ENCODE results near the gene ITGAD.
"Not testable (repeated sequence)": the region's sequence is repeated elsewhere in the genome, so short reads cannot be mapped to it uniquely, and the experiment has no call there.

ITGAD gene

DNA sequence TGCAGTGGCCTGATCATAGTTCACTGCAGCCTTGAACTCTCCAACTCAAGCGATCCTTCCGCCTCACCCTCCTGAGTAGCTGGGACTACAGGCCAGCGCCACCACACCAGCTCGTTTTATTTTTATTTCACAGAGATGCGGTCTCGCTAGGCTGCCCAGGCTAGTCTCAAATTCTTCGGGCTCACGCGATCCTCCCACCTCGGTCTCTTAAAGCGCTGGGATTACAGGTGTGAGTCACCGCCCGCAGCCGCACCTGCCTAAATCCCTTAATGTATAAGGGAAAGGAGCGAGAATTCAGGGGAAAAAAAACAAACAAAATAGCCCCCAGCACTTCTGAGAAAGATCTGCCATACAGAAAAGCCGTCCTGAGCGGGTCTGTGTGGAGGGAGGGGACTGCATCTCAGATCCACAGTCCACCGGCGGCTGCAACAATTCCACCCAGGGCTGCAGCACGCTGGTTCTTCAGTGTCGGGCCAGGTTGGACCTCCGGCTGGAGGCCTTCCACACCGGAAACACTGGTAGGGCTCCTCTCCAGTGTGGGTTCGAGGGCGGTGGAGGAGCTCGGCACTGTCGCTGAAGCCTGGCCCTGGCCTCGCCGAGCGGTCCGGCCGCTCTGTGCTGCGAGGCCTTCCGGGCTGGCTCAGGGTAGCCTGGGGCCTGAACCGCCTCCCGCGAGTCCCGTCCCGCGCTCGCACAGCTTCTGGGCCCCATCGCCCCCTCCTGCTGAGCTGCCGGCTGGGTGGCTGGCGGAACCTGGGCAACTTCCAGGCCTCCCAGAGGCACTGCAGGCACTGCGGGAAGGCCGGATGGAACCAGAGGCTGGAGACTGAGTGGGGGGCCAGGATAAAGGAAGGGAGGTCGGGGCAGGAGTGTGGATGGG, 42.4 kb downstream of the ITGAD start:
- no peak for DNase-seq

DNA sequence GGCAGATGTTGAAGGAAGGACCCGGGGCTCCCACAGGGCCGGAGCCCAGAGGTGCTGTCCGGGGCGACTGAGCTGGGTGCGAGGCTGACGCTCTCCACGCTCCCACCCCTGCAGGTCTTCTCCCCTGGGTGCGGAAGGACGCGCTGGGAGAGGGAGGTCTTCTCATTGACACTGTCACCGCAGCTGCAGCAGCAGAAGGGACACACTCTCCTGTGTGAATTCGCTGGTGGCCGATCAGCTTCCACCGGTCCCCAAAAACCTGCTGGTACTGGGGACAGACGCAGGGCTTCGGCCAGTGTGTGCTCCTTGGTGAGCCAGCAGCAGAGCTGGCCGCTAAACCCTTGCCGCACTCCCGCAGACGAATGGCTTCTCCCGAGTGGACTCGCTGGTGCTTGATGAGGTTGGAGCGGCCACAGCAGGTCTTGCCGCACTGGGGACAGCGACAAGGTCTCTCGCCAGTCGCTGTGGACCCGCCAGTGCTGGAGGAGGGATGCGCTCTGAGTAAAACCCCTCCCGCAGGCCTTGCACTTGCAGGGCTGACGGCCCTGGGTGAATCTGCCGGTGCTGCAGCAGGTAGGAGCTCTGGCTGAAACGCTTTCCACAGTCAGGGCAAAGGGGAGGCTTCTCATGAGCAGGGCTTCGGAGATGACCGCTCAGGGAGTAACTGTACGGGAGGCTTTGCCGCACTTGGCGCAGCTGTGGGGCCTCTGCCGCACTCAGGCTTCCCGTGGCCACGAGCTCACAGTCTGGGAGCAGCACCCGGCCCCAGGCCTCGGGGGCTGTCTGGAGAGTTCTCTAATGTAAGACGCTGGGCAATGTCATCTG, 43.3 kb downstream of the ITGAD start:
- DNase-seq, result no peak

DNA sequence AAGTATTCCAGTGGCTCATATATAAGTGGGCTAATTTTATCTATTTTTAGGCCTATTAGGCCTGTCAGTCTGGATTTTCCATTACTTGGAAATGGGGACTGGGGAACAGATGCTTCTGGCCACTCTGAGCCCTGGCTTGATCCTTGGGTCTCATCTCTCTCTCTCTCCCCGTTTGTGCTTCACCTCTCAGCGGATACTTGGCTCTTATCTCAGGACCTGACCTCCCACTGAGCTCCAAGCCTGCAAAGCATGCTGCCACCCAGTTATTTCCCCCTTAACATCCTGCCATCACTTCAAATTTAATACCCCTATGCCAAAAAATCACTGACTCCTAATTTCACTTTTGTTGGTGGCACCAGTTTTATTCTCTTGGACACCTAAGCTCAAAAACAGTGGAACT, 45.3 kb downstream of the ITGAD start:
- no peak for DNase-seq

- DNase-seq, result not testable (repeated sequence)
Observed at GRCh38 chr16:31439023-31439422, 45.9 kb downstream of the ITGAD start.

- DNase-seq, result no peak
Observed at GRCh38 chr16:31439519-31439918, 46.4 kb downstream of the ITGAD start.

GRCh38 chr16:31440516-31441184, 47.5 kb downstream of the ITGAD start:
- no peak for DNase-seq

- DNase-seq, result no peak
Observed at GRCh38 chr16:31441956-31442355, 48.8 kb downstream of the ITGAD start.

GRCh38 chr16:31445931-31446330, 52.8 kb downstream of the ITGAD start:
- DNase-seq, result not testable (repeated sequence)

- no peak for DNase-seq
Observed at GRCh38 chr16:31451201-31451600, 58.1 kb downstream of the ITGAD start.

DNA sequence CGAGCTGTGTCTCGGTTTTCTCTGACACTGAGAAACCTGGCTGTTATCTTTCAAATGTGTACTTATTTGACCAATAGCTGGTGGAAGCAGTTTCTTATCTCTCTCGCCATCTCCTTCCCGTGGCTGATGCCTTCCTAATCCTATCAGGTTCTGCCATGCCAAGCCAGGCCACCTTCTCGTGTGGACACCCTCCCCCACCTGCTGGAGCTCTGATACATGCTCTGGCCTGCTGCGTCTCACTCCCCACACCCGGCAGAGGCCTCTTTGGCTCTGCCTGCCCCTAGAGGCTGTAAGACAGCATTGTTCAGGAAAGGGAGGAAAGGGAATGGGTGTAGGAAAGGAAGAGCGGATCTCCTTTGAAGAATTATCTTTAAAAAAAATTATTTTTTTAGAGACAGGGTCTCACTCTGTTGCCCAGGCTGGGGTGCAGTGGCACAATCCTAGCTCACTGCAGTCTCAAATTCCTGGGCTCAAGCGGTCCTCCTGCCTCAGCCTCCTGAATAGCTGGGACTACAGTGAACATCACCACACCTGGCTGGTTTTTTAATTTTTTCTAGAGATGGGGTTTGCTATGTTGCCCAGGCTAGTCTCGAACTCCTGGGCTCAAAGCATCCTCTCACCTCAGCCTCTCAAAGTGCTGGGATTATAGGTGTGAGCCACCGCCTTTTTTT, 58.7 kb downstream of the ITGAD start:
- DNase-seq, result no peak

DNA sequence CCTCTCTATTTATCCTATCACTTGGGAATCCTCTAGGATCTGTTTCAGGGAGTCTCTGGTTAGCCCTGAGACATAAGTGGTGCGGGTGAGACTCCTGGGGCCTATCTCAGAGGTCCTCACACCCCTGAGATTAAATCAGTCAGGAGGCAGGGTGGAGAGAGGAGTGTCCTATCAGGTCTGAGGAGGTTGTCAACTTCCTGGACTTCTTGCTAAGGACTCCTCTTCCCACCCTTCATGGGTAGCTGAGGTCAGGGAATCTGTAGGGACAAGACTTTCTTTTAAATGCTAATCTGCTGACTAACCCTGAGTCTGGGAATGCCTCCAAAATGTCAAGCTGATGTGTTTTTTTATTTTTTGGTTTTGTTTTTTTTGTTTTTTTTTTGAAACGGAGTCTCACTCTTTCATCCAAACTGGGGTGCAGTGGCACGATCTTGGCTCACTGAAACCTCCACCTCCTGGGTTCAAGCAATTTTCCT, 59.5 kb downstream of the ITGAD start:
- no peak for DNase-seq

DNA sequence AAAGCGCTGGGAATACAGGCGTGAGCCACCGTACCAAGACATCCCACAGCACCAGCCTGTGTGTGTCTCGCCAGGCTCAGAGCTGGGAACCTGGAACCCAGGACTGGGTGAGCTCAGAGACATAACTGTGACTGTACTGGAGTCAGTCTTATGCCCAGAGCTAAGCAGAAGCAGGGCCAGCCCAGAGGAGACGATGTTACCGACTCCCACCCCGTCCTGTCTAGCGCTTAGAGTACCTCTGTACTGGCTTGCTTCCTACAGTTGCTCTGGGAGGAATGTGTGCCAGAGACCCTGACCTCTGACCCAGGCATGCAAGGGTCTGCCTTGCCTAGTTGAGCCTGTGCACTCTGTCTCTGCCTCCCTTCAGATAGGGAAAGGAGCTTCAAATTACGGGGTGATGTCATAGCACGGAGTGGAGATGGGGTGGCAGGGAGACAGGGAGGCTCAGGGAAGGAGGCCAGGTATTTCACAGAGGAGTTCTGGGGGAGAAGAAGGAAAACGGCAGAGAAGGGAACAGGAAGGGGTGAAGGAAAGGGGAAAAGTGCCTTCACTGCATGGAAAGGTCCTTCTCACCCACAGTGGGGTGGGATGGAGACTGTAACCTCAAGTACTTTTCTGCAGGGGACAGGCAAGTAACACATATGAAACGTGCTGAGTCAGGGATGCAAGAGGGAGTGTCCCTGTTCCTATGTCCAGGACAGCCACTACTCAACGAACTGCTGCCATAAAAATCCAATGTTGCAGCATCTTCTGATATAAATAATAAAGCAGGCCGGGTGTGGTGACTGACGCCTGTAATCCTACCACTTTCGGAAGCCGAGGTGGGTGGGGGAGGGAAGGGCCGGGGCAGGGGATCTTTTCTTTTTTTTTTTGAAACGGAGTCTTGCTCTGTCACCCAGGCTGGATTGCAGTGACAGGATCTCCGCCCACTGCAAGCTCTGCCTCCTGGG, 60.4 kb downstream of the ITGAD start:
- DNase-seq, result no peak

GRCh38 chr16:31455601-31456314, 62.6 kb downstream of the ITGAD start:
- peak; percentile 45 for DNase-seq

GRCh38 chr16:31456988-31457360, 63.8 kb downstream of the ITGAD start:
- DNase-seq, result no peak

GRCh38 chr16:31458073-31458843, 65.1 kb downstream of the ITGAD start:
- peak; percentile 52 for DNase-seq

GRCh38 chr16:31458844-31459686, 65.9 kb downstream of the ITGAD start, which contains the start of gene ARMC5:
TSS of gene ARMC5 (plus strand) at chr16:31459501. CDS start at chr16:31459525, 24 bp downstream.
- peak; percentile 98 for DNase-seq

GRCh38 chr16:31459687-31460581, 66.8 kb downstream of the ITGAD start:
- DNase-seq, result peak; percentile 100

DNA sequence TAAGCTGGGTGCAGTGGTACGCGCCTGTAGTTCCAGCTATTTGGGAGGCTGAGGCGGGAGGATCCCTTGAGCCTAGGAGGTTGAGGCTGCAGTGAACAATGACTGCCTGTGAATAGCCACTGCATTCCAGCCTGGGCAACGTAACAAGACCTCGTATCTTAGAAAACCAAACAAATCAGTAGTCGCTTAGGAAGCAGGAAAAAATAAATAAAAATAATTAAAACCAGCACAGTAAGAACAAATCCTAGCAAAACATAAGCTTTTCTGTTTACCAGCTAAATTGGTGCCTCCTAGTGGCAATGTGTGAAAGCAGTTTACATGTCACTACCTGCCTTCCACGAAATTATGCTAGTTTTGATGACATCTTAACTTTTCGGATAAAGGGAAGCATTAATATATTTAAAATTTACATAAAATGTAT, 67.5 kb downstream of the ITGAD start:
- DNase-seq, result peak; percentile 29
